Mesodermal cell (in vitro differentiated cells): Measurements from ENCODE around the gene MACIR.

Source experiments
- H3K27ac ChIP-seq: 2 replicates; pipeline ENCODE4 v1.7.0; 2013; ENCODE audit warnings: mild to moderate bottlenecking, low read depth, low read length, moderate library complexity; ENCODE audit not compliant: severe bottlenecking
- H3K36me3 ChIP-seq: 2 replicates; pipeline ENCODE4 v1.7.1; 2013; ENCODE audit warnings: mild to moderate bottlenecking, low read length, moderate library complexity; ENCODE audit not compliant: control insufficient read depth, insufficient read depth
- H3K4me1 ChIP-seq: one replicate; pipeline ENCODE4 v1.7.1; 2013; ENCODE audit warnings: mild to moderate bottlenecking, low read length; ENCODE audit not compliant: insufficient read depth, control insufficient read depth, poor library complexity, severe bottlenecking
- H3K4me3 ChIP-seq: 2 replicates; pipeline ENCODE4 v1.7.0; 2013; ENCODE audit warnings: low read length, control low read depth, mild to moderate bottlenecking; ENCODE audit not compliant: insufficient read depth, poor library complexity, severe bottlenecking; ENCODE audit errors: extremely low read depth
- H3K9me3 ChIP-seq: 2 replicates; pipeline ENCODE4 v1.7.1; 2013; ENCODE audit warnings: mild to moderate bottlenecking, low read length, moderate library complexity; ENCODE audit not compliant: control insufficient read depth
- WGBS, 2 experiments: methylation state at CpG; one replicate each; pipeline ENCODE4 v1.1.5; 2013; ENCODE audit warnings: missing lambda C conversion rate in 2 of 2; ENCODE audit not compliant: insufficient coverage in 2 of 2; 5-methylcytosine and 5-hydroxymethylcytosine counted together

Gene MACIR

DNA sequence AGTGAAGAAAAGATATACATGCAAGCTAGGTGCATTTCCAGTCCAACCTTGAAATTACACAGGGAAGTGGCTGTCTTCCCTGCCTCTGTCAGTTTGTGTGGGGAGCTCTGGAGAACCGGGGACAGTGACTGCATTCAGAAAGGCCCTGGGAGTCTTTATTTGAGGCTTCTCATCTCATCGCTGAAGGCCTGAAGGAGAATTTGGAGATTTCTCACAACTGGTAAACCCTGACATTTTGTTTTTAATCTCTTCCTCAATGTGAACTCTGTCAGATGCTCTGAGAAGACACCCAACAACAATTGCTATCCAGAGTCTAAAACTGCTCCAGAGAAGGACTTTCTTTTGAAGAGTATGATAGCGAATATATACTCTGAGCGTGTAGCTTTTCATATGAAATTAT lies 33.0 kb downstream of the MACIR start:
- H3K4me1 ChIP-seq: no peaks in the 10 kb centered on the region
- no peak overlapping the region for H3K27ac ChIP-seq
- H3K9me3 ChIP-seq: no peaks in the 10 kb centered on the region
- H3K36me3 ChIP-seq: no peaks in the 10 kb centered on the region
- no peak overlapping the region for H3K4me3 ChIP-seq
- 93 to 100% methylated on average over 3 to 4 of the region's 4 CpGs for WGBS, 2 experiments

DNA sequence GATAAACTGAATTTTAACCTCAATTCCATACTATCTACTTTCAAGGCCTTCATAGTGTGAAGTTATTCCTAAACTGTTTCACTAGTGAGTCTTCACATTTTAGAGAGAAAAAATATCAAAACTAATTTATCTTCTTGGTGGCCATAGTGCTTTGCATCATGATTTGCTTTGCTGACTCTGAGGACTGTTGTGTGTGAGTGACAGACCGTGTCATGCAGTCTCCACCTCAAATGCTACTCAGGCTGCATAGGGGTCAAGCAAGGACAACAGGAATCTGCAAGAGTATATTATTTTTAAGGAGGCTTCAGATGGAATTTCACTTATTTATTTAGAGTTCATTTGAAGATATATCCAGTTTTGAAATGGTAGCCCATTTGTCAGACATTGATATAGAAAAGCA lies 34.5 kb downstream of the MACIR start:
- H3K4me3 ChIP-seq: no peak overlapping the region
- no peak overlapping the region for H3K27ac ChIP-seq
- no peaks in the 10 kb centered on the region for H3K9me3 ChIP-seq
- H3K4me1 ChIP-seq: no peaks in the 10 kb centered on the region
- no peaks in the 10 kb centered on the region for H3K36me3 ChIP-seq
- 100% methylated on average over 1 of the region's 1 CpG; no CpG with 5 or more reads in 1 of the 2 experiments for WGBS, 2 experiments

GRCh38 chr5:103293719-103294118 lies 35.2 kb downstream of the MACIR start:
- H3K9me3 ChIP-seq: no peaks in the 10 kb centered on the region
- H3K27ac ChIP-seq: no peak overlapping the region
- whole genome bisulfite sequencing, 2 experiments: no CpG with 5 or more reads among the region's 3 CpGs
- H3K36me3 ChIP-seq: no peaks in the 10 kb centered on the region
- H3K4me1 ChIP-seq: no peaks in the 10 kb centered on the region
- no peak overlapping the region for H3K4me3 ChIP-seq

DNA sequence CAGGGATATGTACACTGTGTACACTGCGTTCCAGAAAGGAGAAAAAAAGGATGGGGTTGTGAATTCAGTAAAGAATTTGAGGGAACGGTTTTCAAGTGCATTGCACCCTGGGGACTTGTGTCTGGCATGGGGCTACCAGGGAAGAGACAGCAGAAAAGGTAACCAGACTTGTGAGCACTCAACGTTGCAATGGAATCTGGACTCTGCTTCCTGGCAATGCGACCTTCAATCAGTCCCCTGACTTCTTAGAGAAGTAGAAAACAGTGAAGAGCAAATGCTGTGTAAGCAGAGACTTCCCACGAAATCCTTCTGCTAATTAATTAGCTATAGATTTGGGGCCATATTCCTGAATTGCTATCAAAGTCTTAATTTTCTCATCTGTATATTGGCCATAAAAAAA lies 36.3 kb downstream of the MACIR start:
- H3K9me3 ChIP-seq: no peaks in the 10 kb centered on the region
- WGBS, 2 experiments: 92 to 96% methylated on average over 4 of the region's 5 CpGs
- H3K4me3 ChIP-seq: no peak overlapping the region
- no peak overlapping the region for H3K27ac ChIP-seq
- H3K4me1 ChIP-seq: no peaks in the 10 kb centered on the region
- no peaks in the 10 kb centered on the region for H3K36me3 ChIP-seq

- no peaks in the 10 kb centered on the region for H3K4me1 ChIP-seq
Measured at GRCh38 chr5:103295424-103295823, 36.9 kb downstream of the MACIR start.

GRCh38 chr5:103295871-103296270 lies 37.3 kb downstream of the MACIR start:
- WGBS, 2 experiments: no CpG with 5 or more reads among the region's 3 CpGs
- Histone ChIP-seq H3K27ac (no peak overlapping the region), H3K4me1 (no peaks in the 10 kb centered on the region), H3K9me3 (no peaks in the 10 kb centered on the region), H3K4me3 (no peak overlapping the region), H3K36me3 (no peaks in the 10 kb centered on the region)

More at GRCh38 chr5:103295424-103295823, 36.9 kb downstream of the MACIR start:
- Histone ChIP-seq H3K36me3 (no peaks in the 10 kb centered on the region), H3K4me3 (no peak overlapping the region), H3K27ac (no peak overlapping the region), H3K9me3 (no peaks in the 10 kb centered on the region)
- WGBS, 2 experiments: 87 to 100% methylated on average over 3 of the region's 5 CpGs

GRCh38 chr5:103298117-103298516 lies 39.6 kb downstream of the MACIR start:
- no peaks in the 10 kb centered on the region for H3K36me3 ChIP-seq
- no CpG with 5 or more reads among the region's 1 CpG for WGBS, 2 experiments
- no peaks in the 10 kb centered on the region for H3K9me3 ChIP-seq
- no peaks in the 10 kb centered on the region for H3K4me1 ChIP-seq
- no peak overlapping the region for H3K27ac ChIP-seq
- no peak overlapping the region for H3K4me3 ChIP-seq

GRCh38 chr5:103298607-103299188 lies 40.1 kb downstream of the MACIR start:
- Histone ChIP-seq H3K36me3 (no peaks in the 10 kb centered on the region), H3K4me3 (no peak overlapping the region), H3K9me3 (no peaks in the 10 kb centered on the region), H3K27ac (no peak overlapping the region), H3K4me1 (no peaks in the 10 kb centered on the region)
- WGBS, 2 experiments: 0% methylated on average over 2 of the region's 4 CpGs; no CpG with 5 or more reads in 1 of the 2 experiments

- Histone ChIP-seq H3K27ac (no peak overlapping the region), H3K4me3 (no peak overlapping the region)
Measured at GRCh38 chr5:103305809-103306208, 47.2 kb downstream of the MACIR start.

GRCh38 chr5:103307470-103307869 lies 48.9 kb downstream of the MACIR start:
- WGBS, 2 experiments: 100% methylated on average over 1 of the region's 3 CpGs; no CpG with 5 or more reads in 1 of the 2 experiments
- H3K36me3 ChIP-seq: no peaks in the 10 kb centered on the region
- H3K27ac ChIP-seq: no peak overlapping the region
- H3K9me3 ChIP-seq: no peaks in the 10 kb centered on the region
- H3K4me3 ChIP-seq: no peak overlapping the region
- H3K4me1 ChIP-seq: no peaks in the 10 kb centered on the region

More at GRCh38 chr5:103305809-103306208, 47.2 kb downstream of the MACIR start:
- WGBS, 2 experiments: 100% methylated on average over 1 to 2 of the region's 4 CpGs
- no peaks in the 10 kb centered on the region for H3K9me3 ChIP-seq
- no peaks in the 10 kb centered on the region for H3K4me1 ChIP-seq
- no peaks in the 10 kb centered on the region for H3K36me3 ChIP-seq

DNA sequence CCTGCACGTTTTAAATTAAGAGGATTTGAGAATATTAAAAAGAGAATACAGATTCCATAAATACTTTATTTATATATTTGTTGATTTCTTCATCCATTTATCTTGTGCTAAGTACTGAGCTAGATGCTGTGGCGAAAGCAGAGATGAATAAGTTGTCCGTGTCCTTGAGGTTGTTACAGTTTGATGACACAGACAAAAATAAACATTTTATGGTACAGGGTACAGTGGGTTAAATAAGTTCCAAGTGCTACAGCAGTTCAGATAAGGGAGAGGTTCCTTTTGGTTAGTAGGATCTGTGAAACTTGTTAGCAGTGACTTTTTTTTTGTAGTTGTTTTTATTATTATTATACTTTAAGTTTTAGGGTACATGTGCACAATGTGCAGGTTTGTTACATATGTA lies 50.2 kb downstream of the MACIR start:
- Histone ChIP-seq H3K4me1 (no peaks in the 10 kb centered on the region), H3K36me3 (no peaks in the 10 kb centered on the region), H3K9me3 (no peaks in the 10 kb centered on the region), H3K27ac (no peak overlapping the region), H3K4me3 (no peak overlapping the region)
- WGBS, 2 experiments: 100% methylated on average over 1 of the region's 3 CpGs; no CpG with 5 or more reads in 1 of the 2 experiments
